SU-DHL-6 (cell line): ENCODE data around the gene IL36G.

Experiments
- H2AFZ ChIP-seq: fragments of 200-600 bp; sonication (generic); 2 replicates; pipeline ENCODE4 v1.6.1; 2014; ENCODE audit warnings: low read depth, mild to moderate bottlenecking, moderate library complexity, mixed read lengths, antibody characterized with exemption, low read length; ENCODE audit not compliant: severe bottlenecking
- H3F3A ChIP-seq: fragments of 200-600 bp; shearing (Covaris generic); 2 replicates; pipeline ENCODE4 v1.6.0; 2016; ENCODE audit warnings: antibody characterized with exemption, mild to moderate bottlenecking; ENCODE audit not compliant: insufficient read depth
- H3K27ac ChIP-seq: fragments of 200-600 bp; sonication (generic); 2 replicates; pipeline ENCODE4 v1.5.1; 2016; ENCODE audit warnings: low read depth, mild to moderate bottlenecking, low read length, moderate library complexity, mixed read lengths
- H3K27me3 ChIP-seq: fragments of 200-600 bp; sonication (generic), shearing (Covaris generic); 2 replicates; pipeline ENCODE4 v1.6.0; 2014; ENCODE audit warnings: mild to moderate bottlenecking, low read length
- H3K36me3 ChIP-seq: fragments of 200-600 bp; sonication (generic); 2 replicates; pipeline ENCODE4 v1.6.1; 2014; ENCODE audit warnings: mild to moderate bottlenecking, low read length, mixed read lengths
- H3K4me2 ChIP-seq: fragments of 300-600, 200-600 bp; shearing (Covaris generic), sonication (generic); 2 replicates; pipeline ENCODE4 v1.6.0; 2014; ENCODE audit warnings: low read length, low read depth, mild to moderate bottlenecking; ENCODE audit not compliant: poor library complexity, severe bottlenecking
- H3K4me3 ChIP-seq: fragments of 200-600 bp; sonication (generic); 2 replicates; pipeline ENCODE4 v1.5.1; 2014; ENCODE audit warnings: antibody characterized with exemption, low read length, mild to moderate bottlenecking, mixed read lengths; ENCODE audit not compliant: insufficient read depth, poor library complexity, severe bottlenecking
- H3K79me2 ChIP-seq: fragments of 200-600 bp; sonication (generic); 2 replicates; pipeline ENCODE4 v1.6.1; 2014; ENCODE audit warnings: mild to moderate bottlenecking, low read length, moderate library complexity; ENCODE audit not compliant: insufficient read depth
- H3K9ac ChIP-seq: fragments of 200-600 bp; sonication (generic); 2 replicates; pipeline ENCODE4 v1.7.0; 2014; ENCODE audit warnings: mild to moderate bottlenecking, low read length
- H3K9me2 ChIP-seq: fragments of 200-600 bp; sonication (generic); replicated peaks from 2 replicates; pipeline ENCODE4 v1.6.1; 2014; ENCODE audit warnings: low read length; ENCODE audit not compliant: insufficient read depth
- H3K9me3 ChIP-seq: fragments of 200-600 bp; sonication (generic); 2 replicates; pipeline ENCODE4 v1.6.1; 2014; ENCODE audit warnings: low read length, mixed read lengths; ENCODE audit not compliant: insufficient read depth
- H4K20me1 ChIP-seq: fragments of 200-600 bp; sonication (generic); 2 replicates; pipeline ENCODE4 v1.6.1; 2014; ENCODE audit warnings: low read depth, mild to moderate bottlenecking, antibody characterized with exemption, low read length, moderate library complexity, mixed read lengths
- CTCF ChIP-seq: fragments of 200-600 bp; sonication (generic); IDR thresholded peaks from one replicate; pipeline ENCODE4 v1.5.1; 2017; ENCODE audit warnings: antibody characterized with exemption, mild to moderate bottlenecking, low read length, moderate library complexity; ENCODE audit not compliant: insufficient read depth, poor library complexity, severe bottlenecking
- EZH2phosphoT487 ChIP-seq: fragments of 200-600 bp; sonication (generic), shearing (Covaris generic); conservative IDR thresholded peaks from 2 replicates; pipeline ENCODE4 v1.6.1; 2018; ENCODE audit warnings: mild to moderate bottlenecking, antibody characterized with exemption, low read length, moderate library complexity, mixed read lengths

The IL36G gene

GRCh38 chr2:112949456-112949855 is 28.4 kb upstream of the IL36G start:
- H3K9me2 ChIP-seq = no peaks in the 10 kb centered on the region
- H3K9me3 ChIP-seq = peaks cover 19% of the 10 kb centered on the region; the same call in 1 of the 2 replicates
- no peak overlapping the region for H3K4me2 ChIP-seq
- no peaks in the 10 kb centered on the region for H3K36me3 ChIP-seq
- H3F3A ChIP-seq = no peaks in the 10 kb centered on the region
- H3K27me3 ChIP-seq = no peaks in the 10 kb centered on the region
- no peak for TF ChIP-seq CTCF
- TF ChIP-seq EZH2phosphoT487 = no peak
- H3K27ac ChIP-seq = no peak overlapping the region
- H3K4me3 ChIP-seq = no peak overlapping the region
- no peaks in the 10 kb centered on the region for H3K79me2 ChIP-seq
- no peak overlapping the region for H3K9ac ChIP-seq
- no peak overlapping the region for H2AFZ ChIP-seq
- H4K20me1 ChIP-seq = no peaks in the 10 kb centered on the region

GRCh38 chr2:112954364-112954763 is 23.4 kb upstream of the IL36G start:
- Histone ChIP-seq H3K9me2 (no peaks in the 10 kb centered on the region), H3K4me3 (no peak overlapping the region), H3K27ac (no peak overlapping the region), H4K20me1 (no peaks in the 10 kb centered on the region), H3K4me2 (no peak overlapping the region), H3K27me3 (no peaks in the 10 kb centered on the region), H3K9me3 (0 out of 2 replicates have a peak, but pooled peaks cover 5% of the 10 kb centered on the region), H3K36me3 (no peaks in the 10 kb centered on the region), H2AFZ (no peak overlapping the region), H3F3A (no peaks in the 10 kb centered on the region), H3K9ac (no peak overlapping the region), H3K79me2 (no peaks in the 10 kb centered on the region)
- TF ChIP-seq CTCF (no peak), EZH2phosphoT487 (no peak)

- Histone ChIP-seq H3K79me2 (no peaks in the 10 kb centered on the region), H3K4me3 (no peak overlapping the region), H3K27ac (no peak overlapping the region), H3K36me3 (no peaks in the 10 kb centered on the region), H3F3A (no peaks in the 10 kb centered on the region), H3K27me3 (no peaks in the 10 kb centered on the region), H3K4me2 (no peak overlapping the region), H4K20me1 (no peaks in the 10 kb centered on the region), H3K9ac (no peak overlapping the region), H2AFZ (no peak overlapping the region), H3K9me3 (no peaks in the 10 kb centered on the region), H3K9me2 (no peaks in the 10 kb centered on the region)
- no peak for TF ChIP-seq CTCF
- TF ChIP-seq EZH2phosphoT487 = no peak
Measured at GRCh38 chr2:112957511-112957910, 20.3 kb upstream of the IL36G start.
